OCI-LY1 (cell line): ENCODE data around the gene OAF.

ENCODE experiments used
- H2AFZ ChIP-seq: fragments of 200-600 bp; sonication (generic), shearing (Covaris generic); 2 replicates; pipeline ENCODE4 v1.6.0; 2014; ENCODE audit warnings: antibody characterized with exemption, mild to moderate bottlenecking, low read length
- H3F3A ChIP-seq: fragments of 200-600 bp; sonication (generic), shearing (Covaris generic); 2 replicates; pipeline ENCODE4 v1.6.0; 2014; ENCODE audit warnings: mild to moderate bottlenecking, antibody characterized with exemption, low read length, moderate library complexity; ENCODE audit not compliant: insufficient read depth
- H3K27ac ChIP-seq: fragments of 200-600 bp; sonication (generic); 2 replicates; pipeline ENCODE4 v1.5.1; 2014; ENCODE audit warnings: low read length, mixed run types, mild to moderate bottlenecking, low read depth; ENCODE audit not compliant: poor library complexity, severe bottlenecking
- H3K27me3 ChIP-seq: fragments of 200-600 bp; sonication (generic); 2 replicates; pipeline ENCODE4 v1.6.0; 2014; ENCODE audit warnings: antibody characterized with exemption, mild to moderate bottlenecking, low read length, moderate library complexity; ENCODE audit not compliant: insufficient read depth
- H3K36me3 ChIP-seq: fragments of 200-600 bp; sonication (generic); 2 replicates; pipeline ENCODE4 v1.6.1; 2014; ENCODE audit warnings: mild to moderate bottlenecking, antibody characterized with exemption, low read length, moderate library complexity, mixed read lengths; ENCODE audit not compliant: insufficient read depth
- H3K4me1 ChIP-seq: fragments of 200-600 bp; sonication (generic); 2 replicates; pipeline ENCODE4 v1.5.1; 2014; ENCODE audit warnings: mild to moderate bottlenecking, low read length, moderate library complexity; ENCODE audit not compliant: insufficient read depth, severe bottlenecking
- H3K4me2 ChIP-seq: fragments of 200-600 bp; sonication (generic), shearing (Covaris generic); 2 replicates; pipeline ENCODE4 v1.6.1; 2014; ENCODE audit warnings: low read length
- H3K4me3 ChIP-seq: fragments of 200-600 bp; sonication (generic); 2 replicates; pipeline ENCODE4 v1.5.1; 2014; ENCODE audit warnings: low read length, low read depth, mild to moderate bottlenecking, mixed read lengths; ENCODE audit not compliant: poor library complexity, severe bottlenecking
- H3K79me2 ChIP-seq: fragments of 200-600 bp; shearing (Covaris generic); 2 replicates; pipeline ENCODE4 v1.6.1; 2016; ENCODE audit warnings: mixed run types, low read length, mixed read lengths; ENCODE audit not compliant: insufficient read depth
- H3K9ac ChIP-seq: fragments of 200-600 bp; sonication (generic), shearing (Covaris generic); 2 replicates; pipeline ENCODE4 v1.6.1; 2014; ENCODE audit warnings: mild to moderate bottlenecking, low read length, mixed read lengths
- H3K9me2 ChIP-seq: fragments of 200-600 bp; sonication (generic), shearing (Covaris generic); 2 replicates; pipeline ENCODE4 v1.6.1; 2014; ENCODE audit warnings: low read depth, mild to moderate bottlenecking, low read length, mixed read lengths
- H3K9me3 ChIP-seq: fragments of 200-600 bp; shearing (Covaris generic); 2 replicates; pipeline ENCODE4 v1.6.1; 2014; ENCODE audit warnings: low read length, mixed read lengths
- H4K20me1 ChIP-seq: fragments of 200-600 bp; sonication (generic), shearing (Covaris generic); 2 replicates; pipeline ENCODE4 v1.6.0; 2016; ENCODE audit warnings: mild to moderate bottlenecking, low read length; ENCODE audit not compliant: insufficient read depth
- CTCF ChIP-seq: fragments of 200-600 bp; sonication (generic), shearing (Covaris generic); IDR thresholded peaks from 2 replicates; pipeline ENCODE4 v1.5.1; 2017; ENCODE audit warnings: mild to moderate bottlenecking, antibody characterized with exemption, low read length, moderate library complexity, mixed read lengths
- EZH2 ChIP-seq: fragments of 200-600 bp; sonication (generic), shearing (Covaris generic); IDR thresholded peaks from 2 replicates; pipeline ENCODE4 v1.8.0; 2017; ENCODE audit warnings: borderline replicate concordance, mixed run types, mild to moderate bottlenecking, antibody characterized with exemption, low read length, moderate library complexity, mixed read lengths

The OAF gene

DNA sequence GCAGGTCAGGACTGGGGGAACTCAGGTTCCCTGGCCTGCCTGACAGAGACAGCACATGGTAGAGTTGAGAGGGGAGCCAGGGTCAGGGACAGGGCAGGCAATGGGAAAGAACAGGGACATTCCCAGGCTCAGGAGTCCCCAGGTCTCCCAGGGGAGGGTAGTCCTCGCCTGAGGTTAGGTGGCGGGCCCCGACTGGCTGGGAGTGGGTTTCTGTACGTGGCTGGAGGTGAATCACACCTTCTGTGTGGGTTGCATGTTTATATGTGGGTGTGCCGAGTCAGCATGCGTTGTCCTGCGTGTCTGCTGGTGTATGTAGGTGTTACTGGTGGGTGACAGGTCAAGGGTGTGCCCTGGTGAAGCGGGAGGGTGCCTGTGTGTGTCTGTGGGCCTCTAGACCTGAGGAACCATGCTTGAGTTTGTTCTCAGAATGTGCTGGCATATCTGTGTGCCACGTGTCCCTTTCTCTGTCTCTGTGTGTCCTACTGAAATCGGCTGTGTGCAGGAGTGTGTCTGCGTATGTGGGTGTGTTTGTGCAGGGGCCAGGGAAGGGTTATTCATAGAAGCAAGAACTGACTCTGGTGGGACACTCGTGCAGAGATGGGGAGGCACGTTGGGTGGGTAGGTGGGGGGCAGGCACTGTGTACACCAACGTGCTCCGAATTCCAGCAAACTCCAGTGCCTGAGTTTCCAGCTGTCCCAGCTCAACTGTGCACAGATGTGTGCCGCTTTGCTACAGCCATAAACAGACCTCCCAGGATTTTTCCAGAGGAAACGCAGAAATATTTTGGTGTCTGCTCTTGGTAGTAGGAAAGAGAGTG is 23.8 kb upstream of the OAF start:
- H3K27ac ChIP-seq: no peak overlapping the region
- no peaks in the 10 kb centered on the region for H3K27me3 ChIP-seq
- no peak overlapping the region for H3K4me3 ChIP-seq
- no peak for TF ChIP-seq CTCF
- no peak for TF ChIP-seq EZH2
- H3K79me2 ChIP-seq: no peaks in the 10 kb centered on the region
- no peaks in the 10 kb centered on the region for H3K4me1 ChIP-seq
- no peak overlapping the region for H3K9ac ChIP-seq
- H4K20me1 ChIP-seq: no peaks in the 10 kb centered on the region
- H3K9me2 ChIP-seq: no peaks in the 10 kb centered on the region
- no peaks in the 10 kb centered on the region for H3F3A ChIP-seq
- H3K9me3 ChIP-seq: no peaks in the 10 kb centered on the region
- no peaks in the 10 kb centered on the region for H3K36me3 ChIP-seq
- H2AFZ ChIP-seq: no peak overlapping the region
- H3K4me2 ChIP-seq: no peak overlapping the region

GRCh38 chr11:120188371-120188770 is 22.5 kb upstream of the OAF start:
- H3K27ac ChIP-seq: no peak overlapping the region
- no peaks in the 10 kb centered on the region for H3F3A ChIP-seq
- no peaks in the 10 kb centered on the region for H3K9me2 ChIP-seq
- H3K4me3 ChIP-seq: no peak overlapping the region
- H4K20me1 ChIP-seq: no peaks in the 10 kb centered on the region
- H3K27me3 ChIP-seq: no peaks in the 10 kb centered on the region
- H2AFZ ChIP-seq: no peak overlapping the region
- no peaks in the 10 kb centered on the region for H3K36me3 ChIP-seq
- no peak overlapping the region for H3K9ac ChIP-seq
- no peaks in the 10 kb centered on the region for H3K9me3 ChIP-seq
- TF ChIP-seq CTCF (no peak), EZH2 (no peak)
- H3K4me2 ChIP-seq: no peak overlapping the region
- no peaks in the 10 kb centered on the region for H3K79me2 ChIP-seq
- no peaks in the 10 kb centered on the region for H3K4me1 ChIP-seq

DNA sequence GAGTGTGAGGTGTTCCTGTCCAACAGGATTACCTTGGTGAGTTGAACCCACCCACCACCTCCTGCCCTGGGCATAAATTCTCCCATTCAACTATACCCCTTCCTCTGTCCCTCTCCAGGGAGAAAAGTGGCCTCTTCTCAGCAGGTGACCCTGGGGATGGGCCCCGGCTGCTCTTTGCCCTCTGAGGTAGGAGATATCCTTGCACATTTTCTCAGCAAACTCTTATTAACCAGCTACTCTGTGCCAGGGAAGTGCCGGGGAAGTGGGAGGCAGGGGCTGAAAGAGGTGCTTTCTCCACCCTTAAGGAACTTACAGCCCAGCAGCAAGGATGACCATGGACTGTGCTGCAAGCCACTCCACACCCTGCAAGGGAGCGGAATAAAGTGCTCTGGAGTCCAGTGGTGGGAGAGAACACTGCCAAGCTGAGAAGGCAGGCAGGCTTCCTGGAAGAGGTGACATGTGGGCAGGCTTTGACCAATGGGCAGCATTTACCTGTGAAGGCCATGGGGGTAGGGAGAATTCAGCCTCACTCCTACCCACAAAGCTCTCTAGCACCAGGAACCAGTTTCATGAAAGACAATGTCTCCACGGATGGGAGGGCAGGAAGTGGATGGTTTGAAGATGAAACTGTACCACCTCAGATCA is 21.9 kb upstream of the OAF start:
- H3K4me1 ChIP-seq: no peaks in the 10 kb centered on the region
- TF ChIP-seq EZH2 (no peak), CTCF (no peak)
- H3K9me2 ChIP-seq: no peaks in the 10 kb centered on the region
- H3K36me3 ChIP-seq: no peaks in the 10 kb centered on the region
- no peak overlapping the region for H3K27ac ChIP-seq
- H3K27me3 ChIP-seq: no peaks in the 10 kb centered on the region
- H4K20me1 ChIP-seq: no peaks in the 10 kb centered on the region
- no peak overlapping the region for H2AFZ ChIP-seq
- H3F3A ChIP-seq: no peaks in the 10 kb centered on the region
- no peak overlapping the region for H3K9ac ChIP-seq
- no peak overlapping the region for H3K4me2 ChIP-seq
- H3K79me2 ChIP-seq: no peaks in the 10 kb centered on the region
- no peaks in the 10 kb centered on the region for H3K9me3 ChIP-seq
- H3K4me3 ChIP-seq: no peak overlapping the region
